GM23248 (cell line): ENCODE data around the gene CREBBP.

Experiments used
- EZH2 ChIP-seq: fragments of 200-600 bp; sonication (generic); IDR thresholded peaks from 2 replicates; pipeline ENCODE4 v1.6.1; 2018; ENCODE audit warnings: antibody characterized with exemption, mild to moderate bottlenecking; ENCODE audit not compliant: insufficient read depth, poor library complexity, severe bottlenecking
- EZH2phosphoT487 ChIP-seq: fragments of 200-600 bp; sonication (generic); IDR thresholded peaks from 2 replicates; pipeline ENCODE4 v1.6.1; 2018; ENCODE audit warnings: antibody characterized with exemption, moderate library complexity, mild to moderate bottlenecking, low read depth; ENCODE audit not compliant: insufficient read depth

- TF ChIP-seq EZH2 (no peak), EZH2phosphoT487 (no peak)
Observed at GRCh38 chr16:3919413-3919812, 38.9 kb upstream of the CREBBP start.
